GM19043 (cell line): Measurements from ENCODE around the gene FBXL19.
"Not testable (repeated sequence)": the region's sequence is repeated elsewhere in the genome, so short reads cannot be mapped to it uniquely, and the experiment has no call there.

ENCODE experiments used
- ATAC-seq: cut with Tn5 transposase; IDR thresholded peaks from one replicate; pipeline ENCODE4 v1.9.1; 2021; ENCODE audit warnings: low read depth; ENCODE audit not compliant: unreplicated experiment

FBXL19 gene

DNA sequence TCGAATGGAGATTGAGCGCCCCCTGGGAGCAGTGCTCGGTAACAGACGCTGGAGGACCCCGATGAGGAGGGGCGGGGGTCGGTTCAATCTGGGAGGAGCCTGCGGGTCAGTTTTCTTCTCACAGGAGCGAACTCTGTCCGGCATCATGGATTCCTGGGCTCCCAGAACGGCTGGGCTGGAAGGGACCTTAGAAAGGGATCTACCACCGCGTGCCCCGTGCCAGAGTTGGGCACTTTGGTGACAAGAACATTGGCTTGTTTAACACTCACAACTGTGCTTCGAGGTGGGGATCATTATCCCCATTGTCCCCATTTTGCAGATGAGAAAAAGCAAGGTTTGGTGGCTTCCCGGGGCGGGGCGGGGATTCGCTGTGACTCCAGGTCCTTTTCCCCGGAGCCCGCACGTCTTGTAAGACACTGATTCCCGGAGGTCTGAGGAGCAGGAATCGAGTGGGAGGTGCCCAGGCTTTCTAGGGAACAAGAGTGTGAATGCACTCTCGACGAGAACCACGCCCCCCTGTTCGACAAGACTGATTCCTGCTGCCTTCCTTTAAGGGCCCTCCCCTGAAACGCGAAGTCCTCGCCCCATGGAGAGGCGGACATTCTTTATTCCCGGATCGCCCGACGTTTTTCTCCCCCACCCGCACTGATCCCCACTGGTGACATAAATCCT is 1.5 kb upstream of the FBXL19 start:
- ATAC-seq = no peak

DNA sequence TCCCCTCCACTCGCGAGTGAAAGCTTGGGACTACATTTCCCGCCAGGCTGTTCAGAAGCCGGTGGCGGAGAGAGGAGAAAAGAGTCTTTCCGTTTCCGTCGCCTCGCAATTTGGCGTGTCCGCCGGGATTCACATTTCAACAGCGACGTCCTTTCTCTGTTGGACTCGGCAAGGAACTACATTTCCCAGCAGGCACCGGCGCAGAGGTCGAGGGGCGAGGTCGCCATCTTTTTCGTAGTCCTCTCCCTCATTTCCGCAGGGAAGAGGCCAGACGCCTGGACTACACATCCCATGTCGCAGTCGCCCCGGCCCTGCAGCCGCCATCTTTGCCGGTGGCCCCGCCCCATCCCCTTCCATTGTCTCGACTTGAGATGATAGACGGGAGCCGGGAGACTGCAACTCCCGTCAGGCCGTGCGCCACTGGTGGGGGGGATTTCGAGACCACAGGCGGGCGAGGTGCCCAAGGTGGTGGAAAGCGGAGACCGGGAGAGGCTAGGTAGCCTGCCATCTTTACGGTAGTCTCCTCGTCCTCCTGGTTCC is 882 bp upstream of the FBXL19 start:
- ATAC-seq = peak; percentile 66

DNA sequence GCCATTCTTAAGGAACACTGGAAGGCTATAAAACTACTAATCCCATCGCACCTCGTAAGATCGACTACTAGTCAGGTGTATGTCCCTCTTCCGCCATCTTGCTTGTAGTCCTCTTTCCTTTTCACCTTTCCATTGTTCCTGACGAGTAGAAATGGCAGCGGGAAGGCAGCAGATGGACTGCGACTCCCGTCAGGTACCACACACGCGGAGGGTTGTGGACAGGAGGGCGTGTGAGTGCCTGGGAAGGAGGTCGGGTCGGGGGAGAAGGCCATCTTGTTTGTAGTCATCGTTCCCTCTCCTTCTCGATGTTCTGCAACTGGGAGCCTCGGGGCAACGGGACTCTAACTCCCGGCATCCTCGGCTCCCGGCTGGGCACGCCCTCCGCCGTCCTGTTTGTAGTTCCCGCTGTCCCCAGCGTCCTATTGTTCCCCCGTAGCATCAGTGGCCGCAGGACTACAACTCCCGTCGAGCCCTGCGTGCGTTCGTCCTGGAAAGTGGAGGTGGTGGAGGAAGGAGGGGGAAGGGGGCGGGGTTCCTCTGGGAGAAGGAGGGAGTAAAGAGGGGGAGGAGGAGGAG is 324 bp upstream of the FBXL19 start:
- peak; percentile 50 for ATAC-seq

DNA sequence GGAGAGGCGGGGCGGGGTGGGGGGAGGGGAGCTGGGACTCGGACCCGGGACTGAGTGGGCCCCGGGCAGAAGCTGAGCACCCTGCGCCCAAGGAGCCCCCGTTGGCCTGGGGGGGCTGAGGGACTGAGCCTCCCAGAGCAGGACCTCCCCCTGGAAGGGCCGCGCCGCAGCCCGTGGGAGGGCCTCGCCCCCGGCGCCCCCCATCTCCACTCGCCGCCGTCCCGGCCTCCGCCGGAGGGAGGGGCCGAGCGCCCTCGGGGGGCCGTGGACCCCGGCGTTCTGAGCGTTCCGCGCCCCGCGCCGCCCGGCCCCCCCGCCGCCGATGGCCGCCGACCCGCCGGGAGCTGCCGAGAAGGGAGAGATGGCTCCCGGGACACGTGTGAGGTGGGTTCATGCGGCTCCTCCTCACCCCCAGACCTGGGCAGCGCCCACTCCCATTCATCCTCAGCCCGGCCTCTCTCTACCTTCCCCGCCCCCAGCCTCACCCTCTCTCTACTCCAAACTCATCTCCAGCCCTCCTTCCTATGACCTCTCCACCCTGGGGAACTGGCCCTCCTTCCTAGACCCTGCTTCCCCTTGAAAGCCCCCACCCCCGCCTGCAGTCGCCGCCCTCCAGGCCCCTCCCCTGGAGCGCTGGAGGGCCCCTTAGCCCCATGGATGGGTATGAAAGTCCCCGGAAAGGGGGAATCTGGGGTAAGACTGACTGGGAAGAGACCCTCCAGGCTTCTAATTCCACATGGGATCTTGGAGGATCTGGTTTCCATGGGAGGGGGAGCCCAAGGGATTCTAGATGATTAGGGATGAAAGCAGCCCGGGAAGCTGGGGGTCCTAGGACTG is 922 bp downstream of the FBXL19 start:
- ATAC-seq = no peak

DNA sequence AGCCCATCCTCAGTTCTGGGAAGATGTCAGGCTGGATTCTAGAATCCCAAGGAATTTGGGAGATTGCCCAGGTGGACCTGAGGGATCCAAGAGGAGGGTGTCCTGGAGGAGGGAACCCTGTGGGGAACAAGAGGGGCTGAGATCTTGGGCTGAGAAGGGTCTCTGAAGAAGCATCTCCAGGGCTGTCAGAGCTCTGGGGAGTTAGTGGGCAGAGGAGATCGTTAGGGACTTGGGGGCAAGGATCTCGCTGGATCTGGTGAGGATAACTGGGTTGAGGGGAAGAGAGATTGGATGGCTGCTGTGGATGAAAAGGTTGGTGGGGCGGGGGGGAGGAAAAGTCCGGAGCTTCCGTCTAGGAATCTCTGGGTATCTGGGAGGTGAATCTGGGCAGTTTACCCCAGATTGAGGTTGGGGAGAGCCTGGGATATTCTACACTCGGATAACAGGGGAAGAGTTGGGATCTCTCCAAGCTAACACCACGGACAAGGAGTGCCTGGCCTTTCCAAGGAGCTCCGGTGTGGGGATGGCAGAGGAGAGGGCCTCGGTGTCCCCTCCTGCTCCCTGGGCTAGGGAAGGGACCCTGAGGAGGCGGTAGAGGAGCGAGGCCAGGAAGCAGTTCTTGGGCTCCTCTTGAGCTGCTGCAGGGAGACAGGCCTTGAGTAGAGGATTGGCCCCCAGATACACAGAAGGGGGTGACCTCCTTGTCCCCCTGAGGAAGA is 1.7 kb downstream of the FBXL19 start:
- ATAC-seq = no peak

DNA sequence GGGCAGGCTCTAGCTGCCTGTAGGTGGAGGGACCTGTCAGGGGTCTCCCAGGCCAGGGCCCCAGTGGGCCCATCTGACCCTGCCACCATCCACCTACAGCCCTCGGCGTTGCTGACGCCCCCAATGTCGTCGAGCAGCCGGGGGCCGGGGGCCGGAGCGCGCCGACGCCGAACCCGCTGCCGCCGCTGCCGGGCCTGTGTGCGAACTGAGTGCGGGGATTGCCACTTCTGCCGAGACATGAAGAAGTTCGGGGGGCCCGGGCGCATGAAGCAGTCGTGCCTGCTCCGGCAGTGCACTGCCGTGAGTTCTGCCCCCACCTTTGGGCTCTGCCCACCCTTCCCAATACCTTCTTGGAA is 2.2 kb downstream of the FBXL19 start:
- no peak for ATAC-seq

DNA sequence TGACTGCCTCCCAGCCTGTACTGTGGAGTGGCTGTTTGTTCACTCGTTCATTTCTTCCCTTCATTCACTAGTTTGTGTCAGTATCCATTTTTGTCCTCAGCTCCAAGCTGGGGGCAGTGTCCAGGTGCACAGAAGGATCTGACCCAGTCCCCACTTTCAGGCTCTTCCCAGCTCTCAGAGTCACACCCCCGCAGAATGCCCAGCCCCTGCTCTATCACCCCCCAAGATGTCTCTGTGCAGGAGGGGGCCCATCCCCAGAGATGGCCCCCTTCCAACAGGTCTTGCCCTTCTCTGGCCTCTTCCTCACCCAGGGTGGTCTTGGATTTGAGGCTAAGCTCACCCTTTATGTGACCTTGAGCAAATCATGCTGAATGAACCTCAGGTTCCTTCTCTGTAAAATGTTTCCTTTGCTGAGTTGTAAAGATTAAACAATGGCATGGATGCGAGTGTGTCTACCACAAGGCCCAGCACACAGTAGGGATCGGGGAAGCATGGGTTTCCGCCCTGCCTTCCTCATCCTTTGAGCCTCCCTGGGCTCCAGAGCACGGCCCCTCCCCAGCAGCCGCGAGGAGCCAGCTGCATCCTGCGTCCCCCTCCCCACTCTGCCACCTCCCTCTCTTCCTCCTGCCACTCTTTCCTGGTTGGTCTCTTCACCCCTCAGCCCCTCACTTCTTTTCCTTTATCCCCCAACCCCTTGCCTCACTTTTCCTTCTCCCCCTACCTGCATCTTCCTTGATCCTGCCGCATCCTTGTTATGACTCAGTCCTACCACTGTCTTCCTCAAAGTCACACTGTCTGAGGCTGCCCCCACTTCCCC is 2.8 kb downstream of the FBXL19 start:
- no peak for ATAC-seq

DNA sequence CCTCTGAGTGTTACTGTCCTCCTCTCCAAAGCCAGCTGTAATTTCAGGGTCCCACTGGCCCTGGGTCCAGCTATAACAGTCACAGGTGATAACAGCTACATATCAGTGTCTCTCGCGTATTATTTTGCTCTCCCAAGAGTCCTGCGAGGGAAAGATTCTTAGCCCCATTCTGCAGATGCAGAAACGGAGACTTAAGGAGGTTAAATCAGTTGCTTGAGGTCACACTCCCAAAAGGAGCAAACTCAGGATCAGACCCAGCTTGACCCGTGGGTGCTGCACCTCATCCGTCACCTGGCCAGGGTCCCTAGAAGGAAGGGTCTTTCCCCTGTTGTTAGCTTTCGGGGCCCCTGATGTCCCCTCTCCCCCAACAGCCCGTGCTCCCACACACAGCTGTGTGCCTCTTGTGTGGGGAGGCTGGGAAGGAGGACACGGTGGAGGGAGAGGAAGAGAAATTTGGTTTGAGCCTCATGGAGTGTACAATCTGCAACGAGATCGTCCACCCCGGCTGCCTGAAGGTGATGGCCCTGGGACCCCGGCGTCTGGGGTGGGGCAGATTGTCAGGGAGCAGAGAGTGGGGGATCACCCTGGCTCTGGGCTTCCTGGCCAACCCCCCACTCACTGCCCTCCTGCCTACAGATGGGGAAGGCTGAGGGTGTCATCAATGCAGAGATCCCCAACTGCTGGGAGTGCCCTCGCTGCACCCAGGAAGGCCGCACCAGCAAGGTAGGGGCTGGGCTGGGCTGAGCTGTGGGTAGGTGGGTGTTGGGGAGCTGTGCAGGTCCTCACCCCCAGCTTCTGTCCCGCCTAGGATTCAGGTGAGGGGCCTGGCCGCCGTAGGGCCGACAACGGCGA is 3.8 kb downstream of the FBXL19 start:
- ATAC-seq = no peak

DNA sequence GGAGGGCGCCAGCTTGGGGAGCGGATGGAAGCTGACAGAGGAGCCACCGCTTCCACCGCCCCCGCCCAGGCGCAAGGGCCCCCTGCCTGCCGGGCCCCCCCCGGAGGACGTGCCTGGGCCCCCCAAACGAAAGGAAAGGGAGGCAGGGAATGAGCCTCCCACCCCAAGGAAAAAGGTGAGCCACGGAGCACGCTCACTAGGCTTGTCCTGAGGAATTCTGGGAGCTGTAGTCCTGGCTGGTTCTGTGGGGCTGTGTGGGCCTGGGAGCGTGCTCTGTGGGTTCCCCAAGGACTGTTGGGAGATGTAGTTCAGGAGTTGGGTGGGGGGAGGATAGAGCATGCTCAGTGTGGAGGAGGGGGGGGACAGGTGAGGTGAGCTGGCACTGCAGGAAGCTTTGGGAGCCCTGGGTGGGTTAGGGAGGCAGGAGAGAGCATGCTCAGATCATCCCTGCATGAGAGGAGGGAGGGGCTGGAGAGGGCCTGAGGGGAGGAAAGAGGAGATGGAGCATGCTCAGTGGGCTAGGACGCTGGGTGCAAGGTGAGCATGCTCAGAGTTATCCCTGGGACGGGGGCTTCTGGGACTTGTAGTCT is 4.5 kb downstream of the FBXL19 start:
- ATAC-seq = no peak

DNA sequence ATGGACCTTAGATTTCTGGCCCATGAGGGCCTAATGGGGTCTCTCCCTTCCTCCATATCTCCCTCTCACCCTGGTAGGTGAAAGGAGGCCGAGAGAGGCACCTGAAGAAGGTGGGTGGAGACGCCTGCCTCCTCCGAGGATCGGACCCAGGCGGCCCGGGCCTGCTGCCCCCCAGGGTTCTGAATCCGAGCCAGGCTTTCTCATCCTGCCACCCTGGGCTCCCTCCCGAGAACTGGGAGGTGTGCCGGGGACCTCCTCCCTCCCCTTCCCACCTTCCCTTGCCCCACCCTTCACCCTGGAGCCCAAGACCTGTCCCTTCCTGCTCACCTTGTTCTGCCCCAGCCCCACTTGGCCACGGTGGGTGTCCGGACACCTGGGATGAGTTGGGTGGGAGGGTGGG is 5.0 kb downstream of the FBXL19 start:
- no peak for ATAC-seq

DNA sequence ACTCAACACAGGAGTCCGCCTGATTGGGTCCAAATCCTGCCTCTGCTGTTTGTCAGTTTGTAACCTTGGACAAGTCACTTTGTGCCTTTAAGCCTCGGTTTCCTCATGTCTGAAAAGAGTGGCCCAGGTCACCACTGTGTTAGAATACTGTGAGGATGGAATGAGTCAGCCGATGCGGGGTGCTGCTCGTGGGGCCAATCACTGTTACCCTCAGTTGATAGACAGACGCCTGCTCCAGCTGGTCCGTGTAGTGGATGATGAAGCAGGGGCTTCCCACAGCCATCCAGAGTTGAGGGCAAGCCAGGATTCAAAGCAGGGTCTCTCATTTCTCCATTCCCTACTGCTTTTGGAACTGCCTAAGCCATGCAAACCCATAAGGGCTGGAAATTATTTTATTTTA is 5.8 kb downstream of the FBXL19 start:
- ATAC-seq = no peak

DNA sequence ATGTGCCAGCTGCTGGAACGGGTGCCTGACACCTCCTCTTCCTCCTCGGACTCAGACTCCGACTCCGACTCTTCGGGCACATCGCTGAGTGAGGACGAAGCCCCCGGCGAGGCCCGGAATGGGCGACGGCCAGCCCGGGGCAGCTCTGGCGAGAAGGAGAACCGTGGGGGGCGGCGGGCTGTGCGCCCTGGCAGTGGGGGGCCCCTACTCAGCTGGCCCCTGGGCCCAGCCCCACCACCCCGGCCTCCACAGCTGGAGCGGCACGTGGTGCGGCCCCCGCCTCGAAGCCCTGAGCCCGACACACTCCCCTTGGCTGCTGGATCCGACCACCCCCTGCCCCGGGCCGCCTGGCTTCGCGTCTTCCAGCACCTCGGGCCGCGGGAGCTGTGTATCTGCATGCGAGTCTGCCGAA is 6.8 kb downstream of the FBXL19 start:
- ATAC-seq = no peak

DNA sequence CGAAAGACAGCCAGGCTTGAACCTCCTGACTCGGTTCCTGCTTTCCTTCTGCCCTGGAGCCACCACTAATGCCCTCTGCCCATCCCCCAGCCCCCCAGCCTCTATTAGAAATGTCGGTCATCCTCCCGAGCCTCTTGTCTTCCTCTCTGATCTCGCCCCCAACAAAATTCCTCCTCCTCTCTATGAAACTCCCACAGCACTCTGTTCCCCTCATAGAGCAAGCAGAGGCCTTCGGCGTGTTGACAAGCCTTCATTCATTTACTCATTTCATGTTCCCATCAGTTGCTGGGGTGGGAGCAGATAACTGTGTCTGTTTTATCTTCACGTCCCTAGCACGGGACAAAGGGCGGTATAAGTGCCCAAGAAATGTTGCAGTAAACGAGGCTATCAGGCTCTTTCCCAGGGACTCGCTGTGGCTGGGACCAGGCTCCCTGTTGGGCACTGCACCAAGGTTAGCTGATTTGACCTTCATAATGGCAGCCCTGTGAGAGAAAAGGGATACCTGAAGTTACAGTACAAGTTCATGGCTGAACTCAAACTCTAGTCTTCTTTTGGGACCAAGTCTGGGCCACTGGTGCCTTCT is 7.8 kb downstream of the FBXL19 start:
- no peak for ATAC-seq

DNA sequence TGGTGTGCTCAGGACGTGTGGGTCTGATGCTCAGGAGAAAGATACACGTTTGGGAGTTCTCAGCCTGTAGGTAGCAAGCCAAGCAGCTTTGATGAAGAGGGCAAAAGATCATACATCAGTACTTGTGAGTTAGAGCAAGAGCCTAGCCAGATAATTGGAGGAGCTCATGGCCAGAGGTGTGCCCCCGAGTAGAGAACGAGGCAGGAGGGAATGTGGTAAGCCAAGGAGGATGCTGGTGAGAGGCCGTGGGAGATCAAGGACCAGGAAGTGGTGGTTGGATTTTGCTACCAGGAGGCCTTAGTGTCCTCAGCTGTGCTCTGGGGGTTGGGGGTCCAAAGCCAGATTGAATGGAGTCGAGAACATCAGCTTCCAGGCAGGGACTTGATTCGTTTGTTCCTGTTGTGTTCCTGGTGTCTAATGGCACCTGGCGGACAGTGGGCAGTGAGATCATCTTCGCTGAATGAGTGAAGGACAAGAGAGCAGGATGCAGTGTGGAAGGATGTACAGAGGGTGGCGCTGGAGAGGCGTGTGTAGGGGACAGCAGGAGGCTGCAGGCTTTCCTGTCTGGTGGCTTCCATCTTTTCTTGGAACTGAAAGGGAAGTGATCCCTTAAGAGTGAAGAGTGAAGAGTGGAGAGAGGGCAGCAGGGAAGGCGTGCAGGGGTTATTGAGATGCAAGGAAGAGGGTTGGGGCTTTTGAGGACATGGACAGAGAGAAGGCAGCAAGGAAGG is 11.6 kb downstream of the FBXL19 start:
- no peak for ATAC-seq

DNA sequence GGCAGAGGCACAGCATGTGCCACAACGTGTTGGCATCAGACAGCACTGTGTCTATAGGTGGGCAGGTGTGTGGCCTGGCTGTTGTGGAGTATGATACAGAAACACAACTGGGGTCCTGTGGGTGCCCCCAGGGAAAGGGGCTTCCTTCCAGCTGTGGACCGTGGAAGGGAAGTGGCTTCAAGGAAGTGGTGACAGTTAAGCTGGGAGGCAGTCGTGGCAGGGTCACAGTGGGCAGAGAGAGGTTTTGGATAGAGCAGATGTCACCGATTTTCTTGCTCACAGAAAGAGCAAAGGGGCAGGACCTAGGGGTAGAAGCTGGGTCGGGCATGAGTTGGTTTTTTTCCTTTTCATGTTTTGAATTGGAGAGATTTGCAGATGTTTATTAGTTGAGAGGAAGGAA is 14.3 kb downstream of the FBXL19 start:
- no peak for ATAC-seq

DNA sequence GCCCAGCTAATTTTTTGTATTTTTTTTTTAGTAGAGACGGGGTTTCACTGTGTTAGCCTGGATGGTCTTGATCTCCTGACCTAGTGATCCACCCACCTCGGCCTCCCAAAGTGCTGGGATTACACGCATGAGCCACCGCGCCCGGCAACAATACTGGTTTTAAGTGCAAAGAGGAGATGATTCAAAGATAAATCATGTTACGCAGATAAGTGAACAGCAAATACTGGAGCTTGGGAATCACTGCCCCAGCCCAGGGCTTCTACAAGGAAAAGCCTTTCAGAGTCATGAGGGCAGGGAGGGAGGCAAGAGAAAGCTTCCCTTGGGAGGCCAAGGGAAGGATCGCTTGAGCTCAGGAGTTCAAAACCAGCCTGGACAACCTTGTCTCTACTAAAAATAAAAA is 16.2 kb downstream of the FBXL19 start:
- ATAC-seq = not testable (repeated sequence)

DNA sequence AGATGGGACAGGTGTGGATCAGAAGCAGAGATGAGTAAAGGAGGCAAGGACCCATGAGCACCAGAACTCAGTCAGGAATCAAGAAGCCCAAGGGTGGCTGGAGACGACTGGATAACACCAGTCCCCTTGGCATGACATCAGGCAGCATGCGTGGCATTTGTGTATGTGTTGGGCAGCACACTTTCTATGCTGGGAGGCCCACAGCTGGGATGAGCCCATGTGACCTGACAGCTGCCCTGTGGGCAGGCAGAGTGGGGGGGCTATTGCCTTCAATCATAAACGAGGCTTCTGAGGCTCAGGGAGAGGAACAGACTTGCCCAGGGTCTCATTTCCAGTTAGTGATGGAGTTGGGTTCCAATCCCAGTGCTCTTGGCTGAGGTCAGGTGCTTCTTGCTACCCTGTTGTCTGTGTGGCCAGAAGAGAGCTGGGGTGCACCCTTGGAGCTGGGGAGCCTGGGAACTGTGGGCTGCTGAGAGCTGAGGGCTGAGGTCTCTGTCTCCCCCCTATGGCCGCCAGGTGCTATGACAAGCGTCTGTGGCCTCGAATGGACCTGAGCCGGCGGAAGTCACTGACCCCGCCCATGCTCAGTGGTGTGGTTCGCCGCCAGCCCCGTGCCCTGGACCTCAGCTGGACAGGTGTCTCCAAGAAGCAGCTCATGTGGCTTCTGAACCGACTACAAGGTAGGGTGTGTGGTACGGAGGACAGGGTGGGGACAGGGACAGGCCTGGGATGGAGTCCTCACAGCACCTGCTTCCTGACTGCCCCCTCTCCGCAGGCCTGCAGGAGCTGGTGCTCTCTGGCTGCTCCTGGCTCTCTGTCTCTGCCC is 18.4 kb downstream of the FBXL19 start:
- peak; percentile 87 for ATAC-seq
